GM11168 (cell line): ENCODE results near the gene RFC4.
"Not testable (repeated sequence)": the region's sequence is repeated elsewhere in the genome, so short reads cannot be mapped to it uniquely, and the experiment has no call there.

ENCODE experiments used
- in situ Hi-C: fragments of 300-500 bp; cut with MboI; formaldehyde crosslinking; loops from one replicate; pipeline ENCODE4 v1.12.0; 2022; ENCODE audit warnings: low sequenced_read_pairs; ENCODE audit not compliant: unreplicated experiment

RFC4 gene

DNA sequence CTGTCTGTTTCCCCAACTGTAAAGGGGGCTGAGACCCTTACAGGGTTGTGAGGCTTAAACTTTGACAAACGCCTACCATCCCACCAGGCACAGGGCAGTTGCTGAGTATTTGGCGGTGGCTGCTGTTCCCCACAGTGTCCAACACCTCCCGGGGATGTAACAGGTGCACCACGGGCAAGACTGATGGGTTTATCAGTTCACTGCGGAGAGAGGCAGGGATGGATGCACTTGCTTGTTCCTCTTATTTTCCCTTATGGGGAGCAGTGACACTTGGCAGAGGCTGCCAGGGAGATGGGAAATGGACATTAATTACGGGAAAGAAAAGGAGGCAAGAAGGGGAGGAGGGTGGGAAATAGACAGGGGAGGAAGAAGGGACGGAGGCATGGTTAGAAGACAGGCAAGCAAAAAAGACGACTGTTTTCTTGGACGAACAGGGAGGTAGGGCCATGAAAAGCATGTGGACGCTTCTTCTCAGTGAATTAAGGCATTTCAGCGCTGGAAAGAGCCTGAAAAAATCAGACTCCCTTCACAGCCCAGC is 19.7 kb upstream of the RFC4 start:
- in situ Hi-C loops: no loop called here

DNA sequence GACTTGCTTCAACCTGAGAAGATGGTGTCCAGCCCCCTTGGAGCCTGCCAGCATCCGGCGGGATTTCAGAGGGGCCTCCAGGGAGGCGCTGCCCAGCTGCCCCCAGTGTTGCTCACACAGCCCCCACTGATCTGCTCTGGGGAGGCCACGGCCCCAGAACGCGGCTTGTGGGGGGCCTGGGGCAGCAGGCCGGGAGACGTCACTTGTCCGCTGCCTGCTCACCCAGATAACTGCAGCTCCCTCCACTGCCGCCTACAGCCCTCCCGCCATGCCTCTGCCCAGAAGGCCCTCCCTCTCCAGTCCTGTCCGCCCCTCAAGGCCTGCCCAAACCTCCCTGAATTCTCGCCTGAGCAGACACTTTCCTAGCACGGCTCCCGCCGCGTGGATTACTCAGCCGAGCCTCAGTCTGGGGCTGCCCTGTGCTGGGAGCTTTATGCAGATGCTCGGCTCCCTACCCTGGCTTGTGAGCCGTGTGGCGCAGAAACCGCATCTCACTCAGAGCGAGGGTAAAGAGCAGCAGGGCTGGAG is 19.1 kb upstream of the RFC4 start:
- in situ Hi-C loops: no loop called here

DNA sequence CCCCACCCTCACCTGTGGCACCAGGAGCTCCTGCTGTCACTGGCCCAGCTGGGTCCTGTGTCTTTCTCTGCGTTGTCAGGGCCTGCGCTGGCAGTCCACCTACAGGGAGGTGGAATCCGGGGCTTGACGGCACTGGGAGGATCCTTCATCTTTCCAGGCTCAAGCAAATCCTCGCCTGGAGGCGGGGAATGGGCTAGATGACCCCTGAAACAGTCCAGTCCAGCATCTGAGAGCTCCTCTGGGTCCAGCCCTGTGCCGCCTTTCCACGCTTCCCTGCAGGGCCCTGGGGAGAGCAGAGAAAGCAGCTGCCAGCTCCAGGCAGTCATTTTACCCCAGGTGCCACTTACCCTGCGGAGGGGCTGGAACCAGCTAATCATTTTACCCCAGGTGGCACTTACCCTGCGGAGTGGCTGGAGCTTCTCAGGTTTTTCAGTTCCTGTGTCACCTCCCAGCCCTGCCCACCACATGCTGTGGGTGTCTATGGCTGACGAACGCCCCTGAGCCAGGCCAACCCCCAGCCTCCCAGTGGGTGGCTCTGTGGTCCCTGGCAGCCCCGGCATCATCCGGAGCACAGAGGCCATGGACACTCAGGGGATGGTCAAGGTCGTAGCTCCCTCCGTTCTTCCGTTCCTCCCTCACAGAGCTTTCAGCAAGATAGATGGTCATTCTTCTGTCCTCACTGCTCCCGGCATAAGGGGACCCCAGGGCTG is 18.3 kb upstream of the RFC4 start:
- in situ Hi-C loops: loop anchor here (5.0 kb wide), 1 partner anchor 207 kb away; no protein-coding TSS in a partner anchor

DNA sequence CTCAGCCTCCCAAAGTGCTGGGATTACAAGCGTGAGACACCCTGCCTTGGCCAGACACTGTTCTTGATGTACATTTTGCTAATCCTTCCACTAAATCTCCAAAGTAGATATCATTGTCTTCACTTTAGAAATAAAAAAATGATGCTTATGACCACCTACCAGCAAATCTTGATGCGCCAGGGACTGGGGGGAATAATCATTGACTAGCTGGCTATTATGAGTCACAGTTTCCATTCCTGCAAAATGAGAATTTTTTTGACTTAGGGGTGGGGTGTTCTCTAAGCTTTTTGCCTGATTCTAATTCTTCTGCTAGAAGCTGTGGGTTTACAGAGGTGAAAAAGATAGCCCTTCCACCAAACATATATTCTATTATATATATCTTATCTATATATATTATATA is 17.1 kb upstream of the RFC4 start:
- in situ Hi-C loops: loop anchor here (5.0 kb wide), 1 partner anchor 206 kb away; no protein-coding TSS in a partner anchor

DNA sequence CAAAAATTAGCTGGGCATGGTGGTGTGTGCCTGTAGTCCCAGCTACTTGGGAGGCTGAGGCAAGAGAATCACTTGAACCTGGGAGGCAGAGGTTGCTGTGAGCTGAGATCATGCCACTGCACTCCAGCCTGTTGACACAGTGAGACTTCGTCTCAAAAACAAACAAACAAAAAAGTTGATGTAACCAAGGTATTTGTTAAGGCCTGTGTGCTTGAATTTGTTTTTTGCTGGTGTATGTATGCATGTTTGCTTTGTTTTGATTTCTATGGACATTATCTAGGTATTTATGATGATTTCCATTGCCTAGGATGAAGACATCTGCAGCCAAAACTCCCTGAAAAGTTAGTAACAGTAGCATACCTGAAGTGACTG is 16.1 kb upstream of the RFC4 start:
- in situ Hi-C loops: loop anchor here (5.0 kb wide), 1 partner anchor 205 kb away; no protein-coding TSS in a partner anchor

DNA sequence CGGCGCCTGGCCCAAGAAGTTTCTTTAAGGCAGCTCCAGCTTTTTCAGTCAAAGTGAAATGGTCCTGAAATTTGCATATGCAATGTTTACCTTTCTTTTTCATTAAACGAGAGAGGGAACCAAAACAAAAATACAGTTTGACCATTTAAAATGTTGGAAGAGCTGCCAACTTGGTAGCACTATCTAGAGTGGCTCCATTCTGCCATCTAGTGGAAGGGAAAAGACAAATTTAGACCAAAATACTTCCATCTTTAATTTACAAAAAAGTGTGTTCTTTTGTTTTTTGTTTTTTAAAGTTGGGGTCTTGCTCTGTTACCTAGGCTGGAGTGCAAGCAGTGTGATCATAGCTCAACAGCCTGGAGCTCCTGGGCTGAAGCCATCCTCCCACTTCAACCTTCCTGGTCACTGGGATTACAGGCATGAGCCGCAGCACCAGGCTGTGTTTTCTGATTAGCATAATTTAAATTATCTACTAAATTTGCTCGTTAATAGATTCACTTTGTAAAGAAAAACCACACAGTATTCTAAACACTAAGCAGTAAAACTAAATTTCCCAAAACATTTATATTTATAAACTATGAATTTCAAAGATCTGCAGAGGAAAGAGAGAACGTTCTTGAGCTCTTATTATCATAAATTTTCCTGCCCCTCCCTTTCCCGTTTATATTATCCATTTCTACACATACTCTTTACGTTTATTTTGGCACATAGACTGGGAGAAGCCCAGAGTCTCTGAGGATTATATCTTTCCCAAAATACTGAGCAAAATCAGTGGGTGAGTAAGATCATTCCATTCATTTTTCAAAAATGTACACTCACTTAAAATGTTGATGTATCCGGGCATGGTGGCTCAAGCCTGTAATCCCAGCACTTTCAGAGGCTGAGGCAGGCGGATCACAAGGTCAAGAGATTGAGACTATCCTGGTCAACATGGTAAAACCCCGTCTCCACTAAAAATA is 15.4 kb upstream of the RFC4 start:
- in situ Hi-C loops: loop anchor here (5.0 kb wide), 1 partner anchor 204 kb away; no protein-coding TSS in a partner anchor

DNA sequence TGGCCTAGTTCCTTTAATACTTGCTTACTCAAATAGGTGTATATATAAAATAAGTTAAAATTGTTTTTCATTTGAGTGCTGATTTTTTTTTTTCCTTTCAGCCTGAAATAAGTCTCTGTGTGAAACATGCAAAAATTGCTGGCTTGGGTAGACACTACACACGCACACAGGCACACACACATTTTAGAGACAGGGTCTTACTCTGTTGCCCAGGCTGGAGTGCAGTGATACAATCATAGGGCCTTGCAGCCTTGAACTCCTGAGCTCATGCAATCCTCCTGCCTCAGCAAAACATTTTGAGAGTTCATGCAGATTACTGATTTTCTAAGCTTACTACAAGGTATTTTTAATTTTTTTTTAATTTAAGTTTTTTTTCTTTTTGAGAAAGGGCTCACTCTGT is 12.7 kb upstream of the RFC4 start:
- in situ Hi-C loops: no loop called here

DNA sequence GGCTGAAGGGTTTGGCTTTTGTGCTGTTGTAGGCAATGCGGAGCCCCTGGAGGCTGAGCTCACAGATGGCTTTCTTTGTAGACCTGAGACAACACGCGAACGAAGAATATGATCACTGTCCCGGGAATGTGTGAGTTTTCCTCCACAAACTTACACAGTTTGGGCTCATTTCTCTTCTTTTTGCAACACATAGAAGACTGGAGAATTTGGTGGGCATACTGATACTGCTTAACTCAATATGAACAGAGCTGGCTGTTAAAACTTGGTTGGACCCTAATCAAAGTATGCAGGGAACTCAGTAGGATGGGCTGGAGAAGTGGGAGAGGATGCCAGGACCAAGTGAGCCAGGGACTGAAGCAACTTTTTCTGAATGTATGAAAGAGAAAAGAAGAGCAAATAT is 12.2 kb upstream of the RFC4 start:
- in situ Hi-C loops: no loop called here

DNA sequence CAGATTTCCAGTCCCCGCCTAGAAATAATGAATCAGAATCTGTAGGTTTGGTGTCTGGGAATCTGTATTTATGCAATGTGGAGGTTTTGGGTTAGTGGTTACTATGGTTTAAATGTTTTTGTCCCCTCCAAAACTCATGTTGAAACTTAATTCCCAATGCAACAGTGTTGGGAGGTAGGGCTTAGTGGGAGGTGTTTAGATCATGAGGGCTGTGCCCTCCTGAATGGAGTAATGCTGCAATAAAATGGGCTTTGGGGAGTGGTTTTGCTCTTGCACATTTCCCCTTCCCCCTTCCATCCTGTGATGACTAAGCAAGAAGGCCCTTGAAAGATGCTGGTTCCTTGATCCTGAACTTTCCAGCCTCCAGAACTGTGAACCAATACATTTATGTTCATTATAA is 9.2 kb upstream of the RFC4 start:
- in situ Hi-C loops: no loop called here

DNA sequence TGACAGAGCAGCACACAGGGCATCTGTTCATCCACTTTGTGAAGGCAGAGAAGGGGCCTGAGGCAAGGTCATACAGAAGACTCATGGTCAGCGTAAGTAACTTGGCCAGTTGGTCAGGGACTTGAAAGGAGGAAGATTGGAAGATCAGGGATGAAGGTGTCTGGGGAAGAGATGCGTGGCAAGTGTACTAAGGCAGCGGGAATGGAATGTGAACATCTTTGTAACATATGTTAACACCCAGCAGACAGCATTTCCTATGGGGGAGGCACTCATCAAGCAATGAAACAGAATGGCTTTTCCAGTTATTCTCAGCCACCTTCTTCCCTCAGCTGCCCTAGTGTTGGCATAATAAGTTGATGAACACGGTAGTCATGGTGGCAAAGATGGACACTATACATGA is 7.8 kb upstream of the RFC4 start:
- in situ Hi-C loops: no loop called here

DNA sequence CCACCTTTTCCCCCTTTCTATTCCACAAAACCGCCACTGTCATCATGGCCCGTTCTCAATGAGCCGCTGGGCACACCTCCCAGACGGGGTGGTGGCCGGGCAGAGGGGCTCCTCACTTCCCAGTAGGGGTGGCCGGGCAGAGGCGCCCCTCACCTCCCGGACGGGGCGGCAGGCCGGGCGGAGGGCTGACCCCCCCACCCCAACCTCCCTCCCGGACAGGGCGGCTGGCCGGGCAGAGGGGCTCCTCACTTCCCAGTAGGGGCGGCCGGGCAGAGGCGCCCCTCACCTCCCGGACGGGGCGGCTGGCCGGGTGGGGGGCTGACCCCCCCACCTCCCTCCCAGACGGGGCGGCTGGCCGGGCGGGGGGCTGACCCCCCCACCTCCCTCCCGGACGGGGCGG is 5.0 kb upstream of the RFC4 start:
- in situ Hi-C loops: not testable (repeated sequence)

DNA sequence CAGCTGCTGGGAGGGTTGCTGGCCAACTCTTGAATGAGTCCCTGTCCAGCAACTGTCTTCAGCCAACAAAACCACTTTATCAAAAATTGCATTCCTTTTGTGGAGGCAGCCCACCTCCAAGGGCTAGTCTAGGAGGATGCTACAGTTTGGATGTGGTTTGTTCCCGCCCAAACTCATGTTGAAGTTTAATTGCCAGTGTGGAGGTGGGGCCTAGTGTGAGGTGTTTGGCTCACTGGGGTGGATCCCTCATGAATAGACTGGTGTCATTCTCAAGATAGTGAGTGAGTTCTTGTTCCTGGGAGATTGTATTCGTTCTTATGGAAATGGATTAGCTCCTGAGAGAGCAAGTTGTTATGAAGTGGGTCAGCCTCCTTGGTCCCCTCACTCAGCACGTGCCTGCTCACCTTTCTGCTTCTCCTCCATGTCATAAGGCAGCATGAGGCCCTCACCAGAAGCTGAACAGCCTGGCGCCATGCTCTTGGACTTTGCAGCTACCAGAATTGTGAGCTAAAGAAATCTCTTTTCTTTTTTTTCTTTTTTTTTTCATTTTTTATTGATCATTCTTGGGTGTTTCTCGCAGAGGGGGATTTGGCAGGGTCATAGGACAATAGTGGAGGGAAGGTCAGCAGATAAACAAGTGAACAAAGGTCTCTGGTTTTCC is 4.2 kb upstream of the RFC4 start:
- in situ Hi-C loops: no loop called here

DNA sequence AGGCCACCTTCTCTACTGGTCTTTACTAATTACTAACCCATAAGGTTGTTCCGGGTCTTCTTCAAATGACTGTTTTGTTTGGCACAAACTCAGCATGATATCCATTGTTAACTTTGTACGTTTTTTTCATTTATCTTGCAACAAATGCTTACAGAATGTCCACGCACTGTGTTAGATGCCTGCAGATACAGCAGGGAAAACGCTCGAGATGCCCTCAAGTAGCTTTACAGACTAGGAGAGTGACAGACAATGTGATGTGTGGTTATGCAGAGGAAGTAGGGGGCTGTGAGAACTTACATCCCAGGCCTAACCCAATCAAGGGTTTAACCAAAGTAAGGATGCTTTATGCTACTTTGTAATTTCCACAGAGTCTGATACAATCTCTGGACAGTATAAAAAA is 949 bp upstream of the RFC4 start:
- in situ Hi-C loops: no loop called here

DNA sequence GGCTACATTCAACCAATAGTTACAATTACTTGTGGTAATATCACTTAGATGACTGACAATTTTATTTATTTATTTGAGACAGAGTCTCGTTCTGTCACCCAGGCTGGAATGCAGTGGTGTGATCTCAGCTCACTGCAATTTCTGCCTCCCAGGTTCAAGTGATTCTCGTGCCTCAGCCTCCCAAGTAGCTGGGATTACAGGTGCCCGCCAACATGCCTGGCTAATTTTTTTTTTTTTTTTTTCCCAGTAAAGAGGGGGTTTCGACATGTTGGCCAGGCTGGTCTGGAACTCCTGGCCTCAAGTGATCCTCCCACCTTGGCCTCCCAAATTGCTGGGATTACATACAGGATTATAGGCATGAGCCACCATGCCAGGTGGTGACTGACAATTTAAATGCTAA is 2.8 kb downstream of the RFC4 start:
- in situ Hi-C loops: not testable (repeated sequence)

DNA sequence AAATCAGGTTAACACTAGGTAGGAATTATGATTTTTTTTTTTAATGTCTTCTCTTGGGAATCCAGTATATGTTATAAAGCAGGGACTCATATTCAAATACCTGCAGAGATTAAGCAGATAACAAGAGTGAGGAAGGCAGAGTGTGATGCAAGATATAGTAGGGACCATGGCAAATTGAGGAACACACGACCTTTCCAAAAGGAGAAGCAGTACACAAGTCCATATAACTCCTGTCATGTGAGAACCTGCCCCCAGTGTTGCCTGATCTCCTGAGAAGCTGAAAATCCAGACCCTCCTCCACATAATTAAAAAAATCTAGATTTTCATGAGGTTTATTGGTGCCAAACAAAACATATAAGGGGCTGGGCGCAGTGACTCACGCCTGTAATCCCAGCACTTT is 3.6 kb downstream of the RFC4 start:
- in situ Hi-C loops: no loop called here

DNA sequence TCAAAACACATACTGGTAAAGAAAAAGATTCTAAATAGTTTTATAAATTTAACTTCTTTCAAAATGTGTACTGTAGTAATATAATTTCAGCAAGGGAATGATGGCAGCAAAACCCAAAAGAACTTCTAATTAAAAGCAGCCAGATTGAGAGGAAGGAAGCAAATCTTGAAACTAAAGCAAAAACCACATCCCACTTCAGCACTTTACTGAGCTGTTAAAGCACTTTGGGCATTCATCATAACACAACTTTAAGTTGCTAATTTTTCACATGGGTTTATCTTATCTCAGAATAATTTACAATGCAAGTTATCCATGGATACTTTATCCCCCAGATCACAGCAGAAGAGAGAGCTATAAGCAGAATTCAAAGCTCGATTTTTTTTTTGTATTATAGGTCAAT is 6.0 kb downstream of the RFC4 start:
- in situ Hi-C loops: no loop called here

DNA sequence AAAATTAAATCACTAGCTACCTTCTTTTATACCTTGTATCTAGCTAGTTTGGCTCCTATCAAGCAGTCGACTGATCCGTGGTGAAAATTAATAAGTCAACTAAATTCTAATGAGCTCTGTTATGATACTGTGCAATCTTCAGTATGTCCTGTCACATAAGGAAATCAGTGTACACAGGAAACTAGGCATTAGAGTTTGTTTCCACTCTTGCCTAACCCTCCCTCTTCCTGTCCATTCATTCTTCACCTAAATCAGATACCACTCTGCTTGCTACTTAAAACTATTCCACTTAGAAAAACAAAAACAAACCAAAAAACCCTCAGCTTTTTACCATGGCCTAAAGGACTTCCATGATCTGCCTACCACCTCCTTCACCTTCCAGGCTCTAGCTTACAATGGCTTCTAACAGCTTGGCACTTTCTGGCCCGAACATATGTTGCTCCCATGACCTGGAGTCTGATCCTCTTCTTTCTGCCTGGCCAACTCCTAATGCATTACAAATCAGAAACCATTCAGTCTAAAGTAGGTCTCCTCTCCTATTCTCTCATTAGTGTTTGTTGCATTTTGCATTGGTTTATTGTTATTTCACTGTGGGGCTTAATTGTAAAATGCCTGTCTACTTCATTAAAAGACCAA is 7.9 kb downstream of the RFC4 start:
- in situ Hi-C loops: no loop called here

DNA sequence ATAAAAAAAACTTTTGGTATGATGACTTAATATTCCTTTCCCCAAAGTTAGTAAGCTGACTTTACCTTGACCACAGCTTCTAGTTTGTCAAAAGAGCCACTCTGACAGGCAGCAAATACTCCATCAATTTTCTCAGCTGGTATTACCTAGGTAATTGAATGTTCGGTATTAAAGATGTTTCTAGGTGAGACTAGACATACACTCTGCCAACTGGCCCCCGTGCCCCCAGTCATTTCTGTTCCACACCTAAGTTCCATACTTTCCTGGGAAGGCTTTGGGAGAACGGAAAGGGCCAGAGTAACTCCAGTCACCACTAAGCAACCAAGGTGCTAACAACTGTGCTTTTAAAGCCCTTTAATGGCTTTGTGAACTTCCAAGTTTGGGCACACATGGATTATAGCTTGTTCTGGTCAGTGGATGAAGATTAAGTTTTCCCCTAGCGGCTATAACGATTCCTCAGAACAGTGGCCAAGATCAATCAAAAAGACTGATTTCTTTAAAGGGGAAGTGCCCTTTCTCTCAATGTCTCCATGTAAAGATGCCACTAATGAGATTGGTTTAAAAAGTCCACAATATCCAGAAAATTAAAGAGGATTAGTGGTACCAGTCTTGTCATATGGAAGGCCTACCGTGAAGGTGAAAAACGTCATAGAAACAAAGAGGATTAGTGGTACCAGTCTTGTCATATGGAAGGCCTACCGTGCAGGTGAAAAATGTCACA is 15.9 kb downstream of the RFC4 start:
- in situ Hi-C loops: no loop called here

DNA sequence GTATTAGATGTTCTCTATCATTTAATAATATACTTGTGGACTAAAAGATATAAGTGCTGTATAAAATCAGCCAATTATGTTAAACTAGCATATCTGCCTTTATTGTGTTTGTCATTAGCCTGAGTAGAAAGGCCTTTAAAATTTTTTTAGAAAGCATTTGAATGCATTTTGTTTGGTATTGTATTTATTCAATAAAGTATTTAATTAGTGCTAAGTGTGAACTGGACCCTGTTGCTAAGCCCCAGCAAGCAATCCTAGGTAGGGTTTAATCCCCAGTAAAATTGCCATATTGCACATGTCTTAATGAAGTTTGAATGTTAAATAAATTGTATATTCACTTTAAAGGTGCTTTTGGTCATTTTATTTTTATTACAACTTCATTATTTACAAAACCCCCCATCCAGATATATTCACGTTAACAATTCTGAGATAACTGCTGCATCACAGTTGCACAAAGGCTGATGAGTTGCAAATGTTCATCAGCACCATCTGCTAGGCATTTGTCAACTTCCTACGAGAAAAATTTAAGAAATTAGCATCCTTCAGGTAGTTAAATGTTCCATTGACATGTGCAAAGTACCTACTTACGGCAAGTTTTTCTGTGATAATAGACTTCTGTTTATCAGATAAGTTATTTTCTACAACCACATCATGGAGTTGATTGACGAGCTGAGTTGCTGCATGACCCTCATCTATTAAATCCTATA is 16.6 kb downstream of the RFC4 start:
- in situ Hi-C loops: no loop called here
